Stimulated activated naive CD8-positive, alpha-beta T cell treated with anti-CD3 and anti-CD28 coated beads, Interleukin-15, Interleukin-2, amounts not matched to agents 100 U/mL and 50 U/mL, for 24 hours (primary cell): ENCODE data around the gene IZUMO1.

Experiments used
- ATAC-seq: fragments of 150-1000 bp; cut with Tn5 transposase; one replicate; pipeline ENCODE4 v1.10.0; 2021
- DNase-seq: peaks from one replicate; pipeline ENCODE4 v3.0.0; 2021

IZUMO1 gene

DNA sequence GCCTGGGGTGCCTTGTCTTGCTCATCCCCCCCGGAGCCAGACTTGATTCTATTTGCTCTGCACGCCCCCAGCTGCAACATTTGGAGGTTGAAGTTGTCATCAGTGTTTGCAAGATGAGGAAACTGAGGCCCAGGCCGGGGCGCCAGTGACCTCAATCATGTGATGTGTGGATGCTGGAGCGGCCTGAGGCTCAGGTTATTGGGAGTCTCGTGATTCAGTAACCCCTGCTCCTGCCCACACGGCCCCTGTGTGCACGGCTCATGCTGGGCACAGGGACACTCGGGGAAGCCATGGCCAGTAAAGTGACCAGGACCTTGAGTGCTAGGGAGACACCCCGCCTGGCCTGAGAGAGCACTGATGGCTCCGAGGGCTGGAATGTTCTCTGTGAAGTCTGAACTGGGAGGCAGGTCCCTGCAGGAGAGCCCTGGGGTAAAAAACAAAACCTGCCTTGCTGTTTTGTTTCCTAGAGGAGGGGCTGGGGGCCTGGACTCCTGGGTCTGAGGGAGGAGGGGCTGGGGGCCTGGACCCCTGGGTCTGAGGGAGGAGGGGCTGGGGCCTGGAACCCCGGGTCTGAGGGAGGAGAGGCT, 10.5 kb upstream of the IZUMO1 start:
- no peak for DNase-seq
- no peak for ATAC-seq

DNA sequence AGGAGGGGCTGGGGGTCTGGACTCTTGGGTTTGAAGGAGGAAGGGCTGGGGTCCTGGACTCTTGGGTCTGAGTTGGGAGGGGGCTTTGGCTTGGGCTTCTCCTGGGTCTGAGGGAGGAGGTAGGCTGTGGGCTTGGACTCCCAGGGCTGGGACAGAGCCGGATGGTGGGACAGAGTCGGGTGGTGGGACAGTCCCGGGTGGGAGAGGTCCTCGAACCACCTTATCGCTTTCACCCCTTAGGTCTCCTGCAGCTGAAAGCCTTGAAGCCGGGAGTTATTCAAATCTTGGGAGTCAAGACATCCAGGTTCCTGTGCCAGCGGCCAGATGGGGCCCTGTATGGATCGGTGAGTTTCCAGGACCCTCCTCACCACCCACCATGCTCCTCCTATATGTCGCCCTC, 10.0 kb upstream of the IZUMO1 start:
- no peak for ATAC-seq
- DNase-seq, result no peak

DNA sequence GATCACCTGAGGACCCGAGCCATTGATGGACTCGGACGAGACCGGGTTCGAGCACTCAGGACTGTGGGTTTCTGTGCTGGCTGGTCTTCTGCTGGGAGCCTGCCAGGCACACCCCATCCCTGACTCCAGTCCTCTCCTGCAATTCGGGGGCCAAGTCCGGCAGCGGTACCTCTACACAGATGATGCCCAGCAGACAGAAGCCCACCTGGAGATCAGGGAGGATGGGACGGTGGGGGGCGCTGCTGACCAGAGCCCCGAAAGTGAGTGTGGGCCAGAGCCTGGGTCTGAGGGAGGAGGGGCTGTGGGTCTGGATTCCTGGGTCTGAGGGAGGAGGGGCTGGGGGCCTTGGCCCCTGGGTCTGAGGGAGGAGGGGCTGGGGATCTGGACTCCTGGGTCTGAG, 9.5 kb upstream of the IZUMO1 start:
- DNase-seq, result no peak
- no peak for ATAC-seq

DNA sequence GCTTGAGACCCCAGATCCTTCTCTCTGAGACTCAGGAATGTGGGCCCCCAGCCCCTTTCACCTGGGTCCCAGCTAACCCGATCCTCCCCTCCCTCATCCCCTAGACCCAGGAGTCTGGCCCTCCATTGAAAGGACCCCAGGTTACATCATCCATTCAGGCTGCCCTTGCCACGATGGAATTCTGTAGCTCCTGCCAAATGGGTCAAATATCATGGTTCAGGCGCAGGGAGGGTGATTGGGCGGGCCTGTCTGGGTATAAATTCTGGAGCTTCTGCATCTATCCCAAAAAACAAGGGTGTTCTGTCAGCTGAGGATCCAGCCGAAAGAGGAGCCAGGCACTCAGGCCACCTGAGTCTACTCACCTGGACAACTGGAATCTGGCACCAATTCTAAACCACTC, 9.1 kb upstream of the IZUMO1 start:
- no peak for ATAC-seq
- DNase-seq, result no peak

DNA sequence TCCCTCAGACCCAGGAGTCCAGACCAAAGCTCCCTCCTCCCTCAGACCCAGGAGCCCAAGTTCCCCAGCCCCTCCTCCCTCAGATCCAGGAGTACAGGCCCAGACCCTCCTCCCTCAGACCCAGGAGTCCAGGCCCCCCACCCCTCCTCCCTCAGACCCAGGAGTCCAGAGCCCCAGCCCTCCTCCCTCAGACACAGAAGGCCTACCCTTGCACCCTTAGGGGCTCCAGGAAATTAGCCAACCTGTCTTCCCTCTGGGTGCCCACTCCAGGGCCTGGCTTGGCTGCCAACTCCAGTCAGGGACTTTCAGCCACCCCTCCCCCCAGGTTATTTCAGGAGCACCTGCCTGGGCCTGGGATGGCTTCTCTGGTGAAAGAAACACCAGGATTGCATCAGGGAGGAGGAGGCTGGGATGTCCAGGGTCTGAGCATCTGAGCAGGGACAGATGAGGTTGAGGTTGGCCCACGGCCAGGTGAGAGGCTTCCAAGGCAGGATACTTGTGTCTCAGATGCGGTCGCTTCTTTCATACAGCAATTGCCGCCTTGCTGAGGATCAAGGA, 8.5 kb upstream of the IZUMO1 start, which contains the start of gene FGF21:
TSS of gene FGF21 (plus strand) at position 441 of the 558 bp plus-strand sequence. CDS start 713 bp downstream, outside the sequence.
- no peak for DNase-seq
- no peak for ATAC-seq

DNA sequence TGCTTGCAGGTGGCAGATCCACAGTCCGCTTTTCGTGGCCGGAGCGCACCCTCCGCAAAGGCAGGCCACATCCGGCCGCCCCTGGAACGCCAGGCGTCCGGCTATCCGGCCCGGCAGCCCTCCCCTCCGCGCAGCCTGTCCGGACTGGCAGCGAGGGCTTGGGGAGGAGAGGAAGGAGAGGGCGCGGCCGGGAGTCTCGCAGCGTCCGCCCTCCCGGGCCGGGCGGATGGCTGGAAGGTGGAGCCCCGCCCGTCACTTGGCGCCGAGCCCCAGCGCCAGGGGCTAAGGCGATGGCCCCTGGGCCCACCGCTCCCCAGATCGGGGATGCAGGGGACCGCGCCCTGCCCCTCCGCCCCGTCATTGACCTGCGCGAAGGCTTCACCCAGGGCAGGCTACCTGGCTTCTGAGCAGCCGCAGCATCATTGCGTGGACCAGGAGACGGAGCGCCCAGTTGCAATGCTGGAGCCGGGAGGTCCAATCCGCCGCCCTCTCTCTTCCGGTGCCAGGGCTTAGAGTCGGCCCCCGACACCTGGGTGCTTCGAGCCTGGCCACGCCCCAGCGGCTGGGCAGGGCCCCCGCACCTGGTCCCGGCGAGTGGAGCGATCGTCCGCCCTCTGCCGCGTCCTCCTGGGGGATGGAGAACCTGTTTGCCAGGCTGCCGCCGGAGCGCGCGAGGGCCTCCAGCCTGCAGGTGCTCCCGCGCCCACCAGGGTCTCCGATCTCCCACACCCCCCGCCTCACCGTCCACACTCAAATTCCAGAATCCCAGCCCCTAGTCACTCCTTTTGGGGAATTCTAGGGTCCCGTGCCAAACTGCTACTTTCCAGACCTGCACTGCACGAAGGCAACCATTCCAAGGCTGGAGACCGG, 6.0 kb upstream of the IZUMO1 start, which contains the start of gene FUT1:
TSS of gene FUT1 (minus strand) at position 146 of the 870 bp plus-strand sequence. CDS start 1,360 bp downstream, outside the sequence.
- DNase-seq (peak; percentile 32), ATAC-seq (peak; percentile 59)

DNA sequence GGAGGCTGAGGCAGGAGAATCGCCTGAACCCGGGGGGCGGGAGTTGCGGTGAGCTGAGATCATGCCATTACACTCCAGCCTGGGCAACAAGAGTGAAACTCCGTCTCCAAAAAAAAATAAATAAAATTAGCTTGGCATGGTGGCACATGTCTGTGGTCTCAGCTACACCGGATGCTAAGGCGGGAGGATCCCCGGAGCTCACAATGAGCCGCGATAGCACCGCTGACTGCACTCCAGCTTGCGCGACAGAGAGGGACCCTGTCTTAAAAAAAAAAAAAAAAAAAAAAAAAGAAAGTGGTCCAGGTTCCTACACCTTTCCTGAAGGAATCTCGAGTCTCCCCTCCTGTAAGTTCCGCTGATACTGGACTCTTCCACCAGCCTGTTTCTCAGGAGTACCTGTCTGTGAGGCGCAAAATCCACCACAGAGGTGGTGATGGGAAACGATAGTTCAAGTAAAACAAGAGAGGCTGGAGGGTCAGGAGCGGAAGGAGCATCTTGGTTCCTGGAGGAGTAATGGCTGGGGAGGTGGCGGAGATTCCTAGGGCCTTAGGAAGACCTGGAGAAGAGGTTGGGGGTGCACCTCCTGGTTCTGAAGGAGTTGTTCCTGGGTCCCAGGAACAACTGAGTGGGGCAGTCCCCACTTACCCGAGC, 5.3 kb upstream of the IZUMO1 start:
- ATAC-seq (no peak), DNase-seq (no peak)

DNA sequence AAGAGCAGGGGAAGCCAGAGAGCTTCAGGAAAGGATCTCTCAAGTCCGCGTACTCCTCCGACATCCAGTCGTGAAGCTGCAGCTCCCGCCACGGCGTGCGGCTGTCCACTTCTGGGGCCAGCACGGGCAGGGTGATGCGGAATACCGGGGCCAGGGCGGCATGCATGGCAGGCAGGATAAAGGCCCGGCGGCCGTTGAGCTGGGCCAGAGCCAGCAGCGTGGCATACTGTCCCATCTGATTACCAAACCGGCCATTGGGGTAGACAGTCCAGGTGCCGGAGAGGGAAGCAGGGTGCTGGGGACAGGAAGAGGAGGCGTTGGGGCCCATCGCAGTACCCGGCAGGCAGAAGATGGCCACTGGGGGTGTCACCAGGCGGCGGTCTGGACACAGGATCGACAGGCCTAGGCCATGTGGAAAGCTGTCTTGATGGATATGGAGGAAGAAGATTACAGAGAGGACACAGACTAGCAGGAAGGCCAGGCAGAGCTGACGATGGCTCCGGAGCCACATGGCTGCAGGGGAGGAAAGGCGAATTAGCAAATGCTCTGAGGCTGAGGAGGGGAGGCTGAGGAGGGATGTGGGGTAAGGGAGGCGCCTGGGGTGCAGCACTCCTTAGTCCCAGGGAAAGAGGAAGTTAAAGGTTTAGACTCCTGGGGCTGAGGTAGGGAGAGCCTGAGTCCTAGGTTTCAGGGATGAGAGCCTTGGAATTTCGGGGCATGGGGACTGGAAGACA, 4.2 kb upstream of the IZUMO1 start:
- ATAC-seq (no peak), DNase-seq (no peak)

DNA sequence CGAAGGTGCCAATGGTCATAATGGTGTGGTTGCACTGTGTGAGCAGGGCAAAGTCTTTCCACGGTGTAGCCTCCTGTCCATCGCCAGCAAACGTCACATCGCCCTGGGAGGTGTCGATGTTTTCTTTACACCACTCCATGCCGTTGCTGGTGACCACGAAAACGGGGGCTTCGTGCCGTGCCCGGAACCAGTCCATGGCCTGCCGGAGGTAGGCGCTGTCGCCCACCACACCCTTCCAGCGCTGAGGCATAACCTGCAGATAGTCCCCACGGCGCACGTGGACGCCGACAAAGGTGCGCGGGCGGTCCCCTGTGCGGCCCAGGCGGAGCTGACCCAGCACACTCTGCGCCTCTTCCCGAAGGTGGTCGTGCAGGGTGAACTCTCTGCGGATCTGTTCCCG, 3.6 kb upstream of the IZUMO1 start:
- DNase-seq (no peak), ATAC-seq (no peak)

DNA sequence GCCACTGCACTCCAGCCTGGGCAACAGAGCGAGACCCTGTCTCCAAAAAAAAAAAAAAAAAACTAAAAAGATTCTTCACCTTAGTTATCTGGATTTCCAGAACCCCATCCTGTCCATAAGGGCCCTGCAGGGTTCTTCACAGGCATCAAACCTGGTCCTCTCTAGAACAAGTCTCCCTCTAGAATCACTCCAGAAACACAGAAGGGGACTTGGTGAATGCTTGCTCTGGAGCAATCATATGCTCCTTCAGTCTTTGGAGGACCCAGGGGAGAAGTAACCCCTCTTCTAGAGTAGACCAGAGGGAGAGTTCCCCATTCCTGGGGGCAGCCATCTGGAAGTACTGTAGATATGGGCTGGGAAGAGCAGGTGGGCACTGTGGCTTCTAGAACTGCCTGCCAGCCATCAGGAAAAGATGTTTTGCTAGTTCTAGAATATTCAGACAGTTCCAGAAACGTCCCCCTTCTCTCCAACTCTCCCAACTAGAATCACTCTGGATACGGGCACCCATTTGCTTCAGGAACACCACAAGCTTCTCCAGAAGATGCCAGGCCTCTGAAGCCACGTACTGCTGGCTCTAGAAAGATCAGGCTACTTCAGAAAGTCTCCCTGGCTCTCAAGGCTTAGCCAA, 3.0 kb upstream of the IZUMO1 start:
- ATAC-seq (no peak), DNase-seq (no peak)

DNA sequence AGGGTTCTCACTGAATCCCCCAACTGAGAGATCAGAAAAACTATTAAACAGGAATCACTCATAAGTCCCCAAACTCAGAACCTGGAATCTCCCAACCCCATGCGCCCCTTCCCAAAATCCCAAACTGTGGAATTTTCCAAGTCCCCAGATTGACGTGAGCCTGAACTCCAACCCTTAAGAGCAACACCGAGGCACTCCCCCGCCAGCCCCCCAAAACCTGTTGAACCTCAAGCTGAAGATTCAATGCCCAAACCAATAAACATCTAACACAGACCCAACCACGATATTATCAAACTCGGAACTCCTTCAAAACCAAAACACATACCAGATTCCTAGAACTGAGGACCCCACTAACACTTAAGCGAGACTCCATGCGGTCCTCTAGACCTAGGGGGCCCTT, 599 bp downstream of the IZUMO1 start:
- ATAC-seq, result no peak
- no peak for DNase-seq

DNA sequence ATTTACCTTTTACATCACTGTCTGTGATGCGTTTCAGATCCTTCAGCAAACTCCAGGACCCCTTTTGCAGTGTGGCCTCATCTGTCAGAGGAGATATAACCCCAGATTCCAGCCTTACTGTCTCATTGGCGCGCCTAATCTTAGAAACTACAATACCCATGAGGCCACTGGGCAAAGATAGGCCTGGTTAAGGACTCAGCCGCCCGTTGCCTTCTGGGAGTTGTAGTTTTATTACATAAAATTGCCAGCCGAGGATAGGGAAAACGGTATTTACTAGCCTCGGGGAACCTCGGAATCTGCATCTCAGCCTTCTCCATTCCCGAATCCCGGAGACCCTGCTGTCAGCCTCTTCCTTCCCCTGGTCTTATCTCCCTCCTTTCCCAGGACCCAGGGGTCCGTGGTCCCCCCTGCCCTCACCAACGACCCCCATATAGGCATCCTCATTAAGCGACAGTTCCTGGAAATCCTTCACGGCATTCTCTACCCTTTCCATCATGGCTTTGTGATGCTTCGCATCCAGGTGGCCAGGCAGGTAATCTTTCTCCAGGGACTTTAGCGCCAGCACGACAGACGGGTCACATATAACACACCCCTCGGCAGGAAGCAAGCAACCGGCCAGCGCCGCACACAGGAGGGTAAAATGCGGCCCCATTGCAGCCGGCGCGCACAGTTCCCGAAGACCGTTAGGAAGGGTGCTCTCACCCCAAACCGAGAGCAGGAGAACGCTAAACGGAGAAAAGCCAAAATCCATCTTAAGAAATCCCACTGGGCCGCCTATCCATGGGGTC, 1.3 kb downstream of the IZUMO1 start:
- ATAC-seq, result peak; percentile 74
- DNase-seq, result peak; percentile 51

DNA sequence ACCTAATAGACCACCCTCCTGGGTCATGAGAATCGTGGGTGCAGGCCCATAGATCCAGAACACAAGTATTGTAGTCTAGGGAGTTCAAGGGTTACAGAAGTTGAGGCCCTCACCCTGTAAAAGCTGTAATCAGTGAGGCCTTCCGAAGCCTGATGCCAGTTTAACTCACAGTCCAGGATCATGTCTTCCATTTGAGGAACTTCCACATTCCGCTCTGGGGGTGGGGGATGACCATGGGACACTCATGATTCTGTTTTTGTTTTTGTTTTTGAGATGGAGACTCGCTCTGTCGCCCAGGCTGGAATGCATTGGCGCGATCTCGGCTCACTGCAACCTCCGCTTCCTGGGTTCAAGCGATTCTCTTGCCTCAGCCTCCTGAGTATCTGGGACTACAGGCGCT, 4.6 kb downstream of the IZUMO1 start:
- DNase-seq (no peak), ATAC-seq (no peak)

DNA sequence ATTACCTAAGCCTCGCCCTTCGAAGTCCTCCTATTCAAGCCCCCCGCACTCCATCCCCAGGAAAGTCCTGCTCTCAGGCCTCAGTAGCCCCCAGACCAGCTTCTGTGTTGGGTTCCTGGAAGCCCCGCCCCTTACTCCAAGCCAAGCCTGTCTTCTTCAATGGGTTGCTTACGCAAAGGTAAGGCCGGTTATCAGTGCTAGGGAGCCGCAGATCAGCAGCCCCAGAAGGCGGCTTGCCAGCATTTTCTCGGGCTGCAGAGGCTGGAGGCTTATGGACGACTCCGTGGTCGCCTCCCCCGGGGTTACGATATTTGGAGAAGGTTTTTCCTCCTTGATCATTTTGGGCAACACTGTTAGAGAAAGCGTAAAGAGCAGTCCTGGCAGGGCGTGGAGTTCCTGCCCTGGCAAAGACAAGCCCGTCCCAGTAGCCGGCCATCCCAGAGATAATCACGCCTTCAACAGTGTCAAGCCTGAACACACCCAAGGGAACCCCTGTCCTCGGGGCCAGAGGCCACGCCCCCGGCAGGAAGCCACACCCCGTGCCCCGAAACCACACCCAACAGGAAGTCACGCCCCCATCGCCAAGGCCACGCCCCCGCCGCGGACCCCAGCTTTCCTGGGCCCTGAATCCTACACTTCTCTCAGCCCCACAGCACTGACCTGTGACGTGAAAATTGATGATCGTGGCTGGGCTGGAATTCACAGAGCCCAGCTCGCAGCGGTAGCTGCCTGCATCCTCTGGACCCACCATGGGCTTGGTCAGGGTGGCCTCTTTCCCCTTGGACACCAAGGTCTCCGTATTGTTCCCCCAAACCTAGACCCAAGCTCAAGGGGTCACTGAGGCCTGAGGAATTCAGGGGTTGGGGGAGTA, 5.3 kb downstream of the IZUMO1 start:
- ATAC-seq (no peak), DNase-seq (peak; percentile 65)

DNA sequence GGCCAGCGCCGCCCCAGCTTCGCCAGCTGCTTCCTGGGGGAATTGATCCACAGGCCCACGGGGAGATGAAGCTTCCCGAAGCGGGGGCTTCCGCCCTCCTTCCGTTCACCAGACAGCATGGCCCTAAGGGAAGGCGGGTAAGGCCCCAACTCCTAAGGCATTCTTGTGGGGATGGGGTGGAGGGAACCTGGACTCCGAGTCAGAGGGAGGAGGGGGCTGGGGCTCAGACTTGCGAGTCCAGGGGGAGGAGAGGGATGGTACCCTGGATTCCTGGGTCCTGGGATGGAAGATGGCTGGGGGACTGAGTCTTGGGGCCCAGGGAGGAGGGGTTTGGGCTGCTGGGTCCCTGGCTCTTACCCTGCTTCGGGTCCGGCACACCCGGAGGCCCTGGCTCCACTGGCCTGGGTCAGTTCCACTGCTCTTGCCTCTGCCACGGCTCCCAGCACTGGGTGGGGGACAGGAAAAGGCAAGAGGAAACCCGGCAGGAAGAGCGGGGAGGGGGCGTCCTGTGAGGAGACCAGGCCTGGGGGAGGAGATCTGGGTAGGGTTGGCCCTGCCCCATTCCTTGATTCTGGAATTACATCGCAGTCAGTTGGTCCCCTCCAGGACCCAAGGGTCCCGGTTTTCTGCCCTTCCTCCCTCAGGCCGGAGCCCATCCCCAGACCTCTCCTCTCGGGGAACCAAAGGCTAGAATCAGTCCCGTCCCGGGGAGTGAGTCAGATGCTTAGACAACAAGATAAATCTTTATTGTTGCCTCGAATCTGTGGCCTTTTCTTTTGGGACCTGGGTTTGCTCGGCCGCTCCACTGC, 6.3 kb downstream of the IZUMO1 start, which contains the start of gene RASIP1:
TSS of gene RASIP1 (minus strand) at position 447 of the 809 bp plus-strand sequence. CDS start at position 119, 328 bp downstream.
- ATAC-seq (no peak), DNase-seq (no peak)

DNA sequence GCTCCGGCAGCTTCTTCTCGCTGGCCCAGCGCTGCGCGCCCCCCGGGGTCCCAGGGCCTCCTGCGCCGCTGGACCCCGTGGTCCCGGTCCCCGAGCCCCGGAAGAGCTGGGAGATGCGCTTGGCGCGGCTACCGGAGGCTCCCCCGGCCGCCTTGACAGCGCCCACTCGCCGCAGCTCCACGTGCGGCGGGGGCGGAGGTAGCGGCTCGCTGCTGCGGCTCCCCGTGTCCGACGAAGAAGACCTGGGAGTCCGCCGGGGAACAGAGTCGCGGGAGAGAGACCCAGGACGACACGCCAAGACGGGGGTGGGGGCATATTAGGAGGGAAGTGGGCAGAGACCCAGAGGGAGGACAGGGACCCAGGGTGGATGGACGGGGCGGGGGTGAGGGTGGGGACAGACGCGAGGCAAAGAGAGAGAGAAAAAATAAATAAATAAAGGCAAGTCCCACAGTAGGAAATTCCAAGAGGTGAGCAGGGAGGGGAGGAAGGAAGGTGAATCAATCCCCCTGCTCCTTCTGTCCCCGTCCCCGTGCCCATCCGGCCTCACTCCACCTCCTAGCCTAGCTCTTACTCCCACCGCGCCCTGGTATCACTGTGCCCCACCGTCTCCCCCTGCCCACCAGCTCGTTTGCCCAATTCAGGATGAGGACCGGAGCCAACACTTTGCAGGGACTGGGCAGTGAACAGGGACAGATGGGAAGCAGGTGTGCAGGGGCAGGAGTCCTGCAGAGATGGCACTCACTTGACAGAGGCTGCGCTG, 7.1 kb downstream of the IZUMO1 start:
- ATAC-seq, result no peak

DNA sequence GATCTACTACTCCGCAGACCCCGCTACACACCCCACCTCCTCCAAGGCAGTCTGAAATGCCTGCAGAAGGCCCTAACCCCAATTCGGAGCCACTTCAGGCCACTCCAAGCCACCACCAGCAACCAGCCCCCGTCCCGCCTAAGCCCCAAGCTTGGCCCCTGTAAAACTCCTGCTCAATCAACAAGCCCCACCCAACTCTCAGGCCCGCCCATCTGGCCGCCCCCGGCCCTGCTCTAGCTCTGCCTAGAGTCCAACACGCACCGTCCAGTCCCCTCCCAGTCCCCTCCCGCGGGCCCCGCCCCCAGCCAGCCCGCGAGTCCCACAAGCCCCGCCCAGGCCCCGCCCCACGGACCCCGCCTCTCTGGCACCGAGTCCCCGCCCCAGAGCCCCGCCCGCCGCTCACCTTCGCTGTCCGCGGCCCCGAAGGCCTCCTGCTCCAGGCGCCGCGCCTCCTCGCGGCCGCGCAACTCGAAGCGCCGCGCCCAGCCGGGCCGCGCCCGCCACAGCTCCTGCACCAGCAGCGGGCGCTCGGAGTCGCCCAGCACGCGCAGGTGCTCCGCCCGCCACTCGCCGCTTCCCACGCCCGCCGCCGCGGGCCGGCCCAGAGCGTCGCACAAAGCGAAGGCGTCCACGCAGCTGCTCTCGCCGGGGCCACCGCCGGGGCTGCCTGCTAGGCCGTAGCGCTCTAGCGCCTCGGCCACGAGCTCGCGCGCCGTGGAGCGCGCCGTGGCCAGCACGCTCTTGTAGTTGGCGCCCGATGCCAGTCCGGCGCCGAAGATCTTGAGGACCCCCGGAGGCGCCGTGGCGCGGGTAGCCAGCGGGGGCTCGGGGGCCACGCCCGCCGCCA, 7.9 kb downstream of the IZUMO1 start:
- ATAC-seq, result peak; percentile 93
- DNase-seq, result peak; percentile 97

More for the DNA sequence above, 7.1 kb downstream of the IZUMO1 start:
- no peak for DNase-seq
